ENCODE results near the gene FAM117B.
A peak's percentile ranks its signal among the peaks of the same experiment; 100 is the strongest.

The FAM117B gene

DNA sequence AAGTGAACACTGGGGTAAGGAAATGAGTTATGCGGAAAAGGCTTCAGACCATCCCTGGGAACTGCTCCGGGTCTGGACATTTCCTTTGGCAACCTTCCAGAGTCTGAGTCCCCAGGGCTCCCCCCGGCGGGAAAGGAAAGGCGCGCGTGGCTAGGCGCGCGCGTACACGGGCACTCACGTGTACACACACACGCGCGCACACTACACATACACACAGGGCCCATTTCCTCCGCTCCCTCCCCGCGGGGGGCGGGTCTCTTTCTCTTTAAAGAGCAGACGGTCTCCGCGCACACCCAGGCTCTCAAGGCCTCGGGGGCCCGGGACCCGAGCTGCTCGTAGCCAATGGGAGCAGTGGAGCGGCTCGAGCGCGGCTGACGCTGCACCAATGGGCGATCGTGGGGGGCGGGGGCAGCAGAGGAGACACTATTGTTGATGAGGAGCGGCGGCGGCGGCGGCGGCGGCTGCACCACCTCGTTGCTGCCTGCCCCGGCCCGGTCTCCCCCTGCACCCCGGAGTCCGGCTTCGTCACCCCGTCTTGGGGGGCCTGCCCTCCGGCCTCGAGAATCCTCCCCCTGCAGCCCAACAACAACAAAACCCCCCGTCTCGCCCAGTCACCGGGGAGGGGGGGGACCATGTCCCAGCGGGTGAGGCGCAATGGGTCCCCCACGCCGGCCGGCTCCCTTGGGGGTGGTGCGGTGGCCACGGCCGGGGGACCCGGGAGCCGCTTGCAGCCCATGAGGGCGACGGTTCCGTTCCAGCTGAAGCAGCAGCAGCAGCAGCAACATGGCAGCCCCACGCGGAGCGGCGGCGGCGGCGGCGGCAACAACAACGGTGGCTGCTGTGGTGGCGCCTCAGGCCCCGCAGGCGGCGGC is at the start of gene FAM117B:
TSS of gene FAM117B (plus strand) at position 414 of the 872 bp plus-strand sequence. CDS start at position 633, 219 bp downstream.
- Histone ChIP-seq H3K27ac (peak within 1 kb of the TSS; percentile 67 to 96 (median 88)), H3K4me3 (peak within 1 kb of the TSS; percentile 68 to 99 (median 98))

DNA sequence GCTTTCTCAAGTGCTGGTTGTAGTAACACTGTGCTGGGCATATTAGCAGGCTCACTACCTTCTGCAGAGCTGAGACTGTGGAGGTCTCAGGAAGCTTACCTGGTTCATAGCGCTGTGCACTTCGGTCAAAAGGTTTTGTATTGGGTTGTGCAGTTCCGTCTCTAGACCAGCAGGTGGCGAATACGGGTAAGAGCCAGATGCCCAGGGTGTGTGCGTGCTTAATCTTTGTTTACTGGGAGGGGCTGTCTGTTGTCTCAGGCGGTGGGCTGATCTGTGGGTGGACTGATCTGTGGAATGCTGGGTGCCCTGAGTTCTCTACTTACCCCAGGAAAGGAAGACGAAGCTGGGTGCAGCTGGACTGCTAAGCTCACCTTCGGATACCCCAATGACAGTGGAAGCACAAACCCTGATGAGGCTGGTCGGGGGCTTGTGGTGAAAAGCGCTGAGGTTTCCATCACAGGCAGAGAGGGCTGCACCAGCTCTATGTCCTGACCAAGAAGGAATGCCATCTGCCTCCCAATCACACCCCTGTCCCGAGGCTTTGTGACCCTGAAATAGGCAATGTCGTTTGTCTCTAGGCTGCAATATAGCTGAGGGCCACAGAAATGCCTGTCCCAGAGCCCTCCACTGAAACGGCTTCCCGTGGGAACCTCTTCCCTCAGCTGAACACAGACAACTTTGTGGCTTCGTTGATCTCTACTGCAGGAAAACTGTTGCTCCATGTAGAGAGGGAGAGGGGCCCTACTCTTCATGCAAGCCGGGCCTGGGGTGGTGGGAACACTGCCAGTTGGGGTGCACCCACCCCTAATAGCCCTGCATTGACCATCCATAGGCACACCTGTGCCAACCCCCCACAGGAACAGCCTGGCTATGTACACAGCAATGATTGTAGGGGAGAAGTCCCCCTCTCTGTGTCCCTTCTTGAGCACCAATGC is 45.9 kb upstream of the FAM117B start:
- Histone ChIP-seq H3K27ac (no peak overlapping the region), H3K4me3 (no peak overlapping the region)

DNA sequence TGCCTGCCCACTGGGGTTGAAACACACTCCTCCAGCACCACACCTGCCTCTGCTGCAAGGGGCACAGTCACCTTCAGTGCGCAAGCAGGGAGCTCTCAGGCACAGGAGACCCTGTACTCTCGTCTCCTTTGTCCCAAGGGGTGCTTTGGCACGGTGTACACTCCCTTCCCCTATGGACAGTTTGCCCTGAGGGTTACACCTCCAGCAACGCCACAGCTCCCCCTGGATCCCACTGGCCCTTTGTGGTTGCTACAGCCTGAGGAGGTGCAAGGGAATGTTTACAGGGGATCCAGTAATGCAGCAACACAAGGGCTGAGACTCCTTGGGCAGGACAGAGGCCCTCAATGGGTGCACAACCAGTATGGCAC is 45.2 kb upstream of the FAM117B start:
- Histone ChIP-seq H3K4me3 (no peak overlapping the region), H3K27ac (no peak overlapping the region)

DNA sequence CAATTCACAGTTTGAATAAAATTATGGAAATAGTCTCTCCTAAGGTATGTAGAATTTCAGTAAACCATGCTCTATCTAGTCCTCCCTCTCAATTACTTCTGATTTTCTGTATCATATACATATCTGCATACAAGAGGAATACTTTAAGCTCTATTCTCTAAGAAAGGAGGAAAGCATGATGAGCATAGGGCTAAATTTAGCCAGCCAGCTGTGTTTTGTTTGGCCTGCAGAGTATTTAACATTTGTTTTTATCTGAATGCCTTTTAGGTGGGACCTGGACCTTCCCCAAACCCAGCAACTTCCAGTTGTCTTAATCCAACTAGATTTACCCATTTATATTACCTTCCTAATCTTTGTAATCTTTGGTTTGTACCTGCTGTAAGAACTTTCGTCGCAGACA is 42.2 kb upstream of the FAM117B start:
- H3K4me3 ChIP-seq: no peak overlapping the region
- no peak overlapping the region for H3K27ac ChIP-seq

DNA sequence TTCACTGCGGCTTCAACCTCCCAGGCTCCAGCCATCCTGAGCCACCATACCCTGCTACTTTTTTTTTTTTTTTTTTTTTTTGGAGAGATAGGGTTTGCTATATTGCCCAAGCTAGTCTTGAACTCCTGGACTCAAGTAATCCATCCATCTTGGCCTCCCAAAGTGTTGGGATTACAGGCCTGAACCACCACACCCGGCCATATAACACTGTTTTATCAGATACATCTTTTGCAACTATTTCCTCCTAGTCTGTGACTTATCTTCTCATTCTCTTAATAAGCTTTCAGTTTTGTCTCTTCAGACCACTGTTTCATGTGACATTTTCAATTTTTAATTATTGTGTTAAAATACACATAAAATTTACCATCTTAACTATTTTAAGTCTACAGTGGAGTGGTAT is 35.7 kb upstream of the FAM117B start:
- no peak overlapping the region for H3K27ac ChIP-seq
- H3K4me3 ChIP-seq: no peak overlapping the region

DNA sequence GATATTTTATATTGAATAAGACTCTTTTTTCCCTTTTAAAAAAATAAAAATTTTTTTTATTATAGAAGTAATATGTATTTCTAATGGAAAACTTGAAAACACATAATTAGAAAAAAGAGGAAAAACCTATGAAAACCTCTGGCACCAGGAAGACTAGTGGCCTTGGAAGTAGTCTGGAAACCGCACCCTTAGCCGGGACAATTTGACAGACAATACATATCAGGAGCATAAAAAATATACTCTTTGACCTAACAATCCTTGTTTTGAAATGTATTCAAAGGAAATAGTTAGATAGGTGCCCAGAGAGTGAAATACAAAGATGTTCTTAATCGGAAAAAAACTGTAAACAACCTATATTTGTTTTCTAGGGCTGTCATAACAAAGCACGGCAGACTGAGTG is 34.9 kb upstream of the FAM117B start:
- Histone ChIP-seq H3K4me3 (no peak overlapping the region), H3K27ac (no peak overlapping the region)

DNA sequence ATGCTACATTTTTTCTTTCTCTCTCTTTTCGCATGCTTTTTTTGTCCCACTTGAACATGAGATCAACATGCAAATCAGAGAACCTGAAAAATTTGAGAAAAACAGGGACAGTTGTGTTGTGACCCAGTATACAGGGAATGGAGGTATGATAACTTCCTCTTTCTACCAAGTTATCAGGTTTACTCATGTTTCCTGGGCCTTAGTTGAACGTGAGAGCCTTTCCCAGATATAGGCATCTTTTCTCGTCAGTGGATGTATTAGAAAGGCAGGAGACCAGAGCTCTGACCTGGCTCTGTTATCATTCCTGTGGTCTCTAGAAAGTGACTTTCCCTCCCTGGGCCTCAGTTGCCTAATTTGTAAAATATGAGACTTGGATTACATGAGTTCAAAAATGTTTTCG is 30.1 kb upstream of the FAM117B start:
- no peak overlapping the region for H3K27ac ChIP-seq
- no peak overlapping the region for H3K4me3 ChIP-seq

DNA sequence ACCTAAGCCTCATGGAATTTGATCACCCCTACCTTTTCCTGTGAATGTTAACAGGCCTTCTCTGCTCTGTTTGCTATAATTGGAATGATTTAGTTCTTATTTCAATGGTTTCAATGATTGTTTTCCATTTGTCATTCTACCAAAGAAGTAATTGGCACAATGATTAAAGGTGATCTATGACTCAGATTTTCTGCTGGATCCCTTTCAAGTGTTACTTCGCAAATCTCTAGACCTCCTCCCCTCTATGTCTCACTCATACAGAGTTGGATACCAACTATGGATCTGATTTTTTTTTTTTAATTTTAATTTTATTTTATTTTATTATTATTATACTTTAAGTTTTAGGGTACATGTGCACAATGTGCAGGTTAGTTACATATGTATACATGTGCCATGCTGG is 29.6 kb upstream of the FAM117B start:
- H3K27ac ChIP-seq: no peak overlapping the region
- H3K4me3 ChIP-seq: no peak overlapping the region

DNA sequence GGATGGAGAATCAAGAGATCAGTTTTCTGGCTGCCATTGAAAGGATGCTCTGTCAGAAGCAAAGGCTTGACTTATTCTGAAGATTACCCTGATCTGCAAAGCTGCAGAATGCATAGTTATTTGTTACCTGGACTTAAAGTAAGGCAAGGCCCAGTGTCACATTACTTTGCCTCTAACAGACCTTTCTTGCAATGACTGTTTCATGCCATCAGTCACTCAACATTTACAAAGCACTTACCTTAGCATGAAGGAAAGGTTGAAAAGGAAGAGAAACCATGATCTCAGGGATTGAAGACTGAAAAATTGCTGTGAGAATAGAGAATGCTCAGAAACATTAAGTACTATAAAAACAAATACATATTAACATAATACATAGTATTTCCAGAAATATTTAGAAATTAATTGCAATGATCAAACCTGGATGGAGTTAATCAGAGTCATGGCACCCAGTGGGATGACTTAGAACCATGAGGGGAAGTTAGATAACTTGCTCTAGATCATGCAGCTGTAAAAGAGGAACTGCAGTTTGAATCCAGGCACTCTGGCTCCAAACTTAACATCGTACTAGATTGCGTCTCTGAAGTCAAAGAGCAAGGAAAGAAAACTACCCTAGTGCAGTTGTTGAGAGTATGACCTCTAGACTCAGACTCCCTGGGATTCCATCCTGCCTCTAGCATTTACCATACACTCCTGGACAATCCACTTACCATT is 26.5 kb upstream of the FAM117B start:
- peak overlapping the region in 2 of 21 experiments; percentile 35 to 37 for H3K27ac ChIP-seq

DNA sequence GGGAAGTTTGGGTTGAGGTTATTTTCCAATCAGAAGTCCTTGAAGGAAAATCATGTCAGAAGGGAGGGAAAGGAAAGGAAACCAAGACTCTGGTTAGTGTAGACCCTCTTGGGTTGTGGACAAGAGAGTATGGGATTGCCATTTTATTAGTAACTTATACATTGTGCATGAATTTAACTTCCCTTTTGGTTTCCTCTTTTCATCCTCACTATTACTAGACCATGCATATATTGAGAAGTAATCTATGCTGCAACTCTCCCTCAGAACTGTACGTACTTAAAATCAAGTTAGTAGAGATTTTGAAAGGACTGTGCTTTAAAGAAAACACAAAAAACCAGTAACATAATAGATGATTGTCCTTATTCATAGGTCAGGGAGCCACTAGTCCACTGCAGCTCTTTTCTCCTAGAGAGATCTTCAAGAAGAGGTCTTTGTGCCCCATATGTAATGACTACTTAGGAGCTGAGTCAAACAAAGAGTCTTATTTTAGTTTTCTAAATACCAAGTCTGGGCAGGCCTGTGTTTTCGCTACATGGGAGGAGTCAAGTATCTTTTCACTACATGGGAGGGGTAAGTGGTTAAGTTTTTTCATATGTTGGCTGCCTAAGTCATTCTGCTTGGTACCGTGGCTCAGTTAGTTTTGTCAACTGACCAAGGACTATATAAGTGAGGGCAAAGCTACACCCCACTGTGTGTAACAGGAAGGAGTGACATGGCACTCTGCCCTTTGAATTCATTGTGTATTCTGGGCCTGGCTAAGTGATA is 25.2 kb upstream of the FAM117B start:
- H3K4me3 ChIP-seq: no peak overlapping the region
- peak overlapping the region in 8 of 21 experiments; percentile 11 to 35 (median 28) for H3K27ac ChIP-seq

More for the DNA sequence above, 26.5 kb upstream of the FAM117B start:
- H3K4me3 ChIP-seq: no peak overlapping the region

DNA sequence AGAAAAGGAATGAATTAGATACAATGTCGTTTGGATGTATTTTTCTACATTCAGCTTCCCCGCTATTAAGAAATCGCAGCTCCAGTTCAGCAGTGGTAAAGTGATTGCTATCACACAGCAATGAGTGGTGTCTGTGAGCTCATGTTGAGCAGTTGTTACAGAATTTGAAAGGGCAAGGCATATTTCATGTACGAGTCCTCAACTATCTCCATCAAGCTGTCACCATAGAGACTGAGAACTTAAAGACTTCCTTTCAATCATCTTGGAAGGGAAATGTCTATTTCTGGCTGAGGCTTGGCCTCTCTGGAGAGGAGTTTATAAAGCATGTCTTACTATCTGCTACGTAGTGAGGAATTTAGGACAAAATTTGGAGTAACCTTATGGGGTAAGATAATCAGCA is 24.4 kb upstream of the FAM117B start:
- Histone ChIP-seq H3K27ac (peak overlapping the region in 2 of 21 experiments; percentile 24 to 32), H3K4me3 (no peak overlapping the region)

DNA sequence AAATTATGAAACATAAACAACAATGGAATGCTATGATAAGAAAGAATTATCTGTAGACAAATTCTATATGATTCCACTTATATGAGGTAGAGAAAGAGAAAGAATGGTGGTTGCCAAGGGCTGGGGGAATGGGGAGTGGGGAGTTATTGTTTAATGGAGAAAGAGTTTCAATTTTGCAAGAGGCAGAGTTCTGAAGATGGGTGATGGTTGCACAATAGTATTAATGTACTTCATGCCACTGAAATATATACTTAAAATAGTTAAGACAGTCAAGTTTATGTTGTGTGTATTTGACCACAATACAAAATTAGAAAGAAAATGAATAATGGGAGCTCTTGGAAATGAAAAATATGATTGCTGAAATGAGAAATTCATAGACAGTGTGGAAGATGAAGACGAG is 22.6 kb upstream of the FAM117B start:
- Histone ChIP-seq H3K4me3 (no peak overlapping the region), H3K27ac (no peak overlapping the region)

DNA sequence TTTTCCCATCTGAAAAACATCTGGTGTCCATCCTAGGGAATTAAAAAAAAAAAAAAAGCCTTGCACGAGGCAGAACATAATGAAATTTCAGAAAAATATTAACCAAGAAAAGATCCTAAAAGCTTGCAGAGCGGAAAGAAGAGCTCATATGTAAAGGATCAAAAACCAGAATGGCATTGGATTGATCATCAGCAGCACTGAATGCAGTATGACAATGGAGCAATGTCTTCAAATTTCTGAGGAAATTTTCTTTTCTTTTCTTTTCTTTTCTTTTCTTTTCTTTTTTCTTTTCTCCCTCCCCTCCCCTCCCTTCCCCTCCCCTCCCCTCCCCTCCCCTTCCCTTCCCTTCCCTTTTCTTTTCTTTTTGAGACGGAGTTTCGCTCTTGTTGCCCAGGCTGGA is 21.3 kb upstream of the FAM117B start:
- Histone ChIP-seq H3K27ac (no peak overlapping the region), H3K4me3 (no peak overlapping the region)

DNA sequence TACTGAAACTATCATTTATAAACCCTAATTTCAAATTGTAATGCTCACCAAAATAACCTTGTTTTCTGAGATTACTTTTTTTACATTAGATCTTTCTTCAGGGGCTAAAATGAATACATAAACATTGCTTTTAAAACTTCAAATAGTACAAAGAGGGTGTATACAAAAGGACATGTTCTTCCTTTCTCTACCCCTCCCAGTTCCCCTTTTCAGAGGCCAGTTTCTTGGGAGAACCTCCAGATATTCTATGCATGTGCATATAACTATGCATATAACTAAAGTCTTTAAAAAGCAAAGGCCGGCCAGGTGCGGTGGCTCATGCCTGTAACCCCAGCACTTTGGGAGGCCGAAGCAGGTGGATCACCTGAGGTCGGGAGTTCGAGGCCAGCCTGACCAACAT is 10.6 kb upstream of the FAM117B start:
- Histone ChIP-seq H3K4me3 (no peak overlapping the region), H3K27ac (no peak overlapping the region)

DNA sequence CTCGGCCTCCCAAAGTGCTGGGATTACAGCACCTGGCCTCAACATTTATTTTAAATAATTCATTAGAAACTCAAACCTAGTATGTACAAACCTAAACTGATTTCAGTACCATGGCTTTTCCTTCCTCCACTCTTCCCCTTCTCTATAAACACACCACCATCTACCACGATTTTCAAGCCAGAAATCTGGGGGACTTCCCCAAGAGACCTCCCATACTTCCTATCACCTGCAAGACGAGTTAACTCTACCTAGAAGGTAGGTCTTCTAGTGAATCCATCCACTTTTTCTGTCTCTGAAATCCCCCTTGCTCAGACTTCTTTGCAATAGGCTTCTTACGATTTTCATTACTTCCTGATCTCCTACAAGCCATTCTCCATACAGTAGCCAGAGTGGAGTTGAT is 7.7 kb upstream of the FAM117B start:
- H3K27ac ChIP-seq: no peak overlapping the region
- no peak overlapping the region for H3K4me3 ChIP-seq

DNA sequence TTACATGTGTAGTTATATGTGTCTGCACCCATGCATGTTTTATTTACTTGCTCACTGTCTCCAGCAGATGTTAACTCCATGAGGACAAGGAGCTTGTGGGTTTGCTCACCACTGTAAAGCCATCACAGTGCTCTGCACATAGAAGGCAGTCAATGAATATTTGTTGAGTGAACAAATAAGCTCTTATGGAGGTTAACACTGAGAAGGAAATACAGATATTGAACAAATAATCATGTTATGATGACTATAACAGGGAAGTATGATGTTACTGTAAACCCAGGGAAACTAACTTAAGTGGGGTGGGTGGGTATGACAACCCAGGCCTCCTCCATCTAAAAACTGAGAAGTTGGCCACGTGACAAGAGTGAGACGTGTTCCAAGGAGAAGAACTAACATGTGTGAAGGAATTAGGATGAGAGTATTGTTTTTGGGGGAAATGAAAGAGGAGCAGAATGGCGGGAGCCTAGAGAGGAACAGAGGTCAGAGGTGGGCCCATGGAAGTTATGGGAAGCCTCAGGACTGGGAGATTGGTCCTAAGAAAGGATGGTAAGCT is 6.0 kb upstream of the FAM117B start:
- H3K4me3 ChIP-seq: no peak overlapping the region
- no peak overlapping the region for H3K27ac ChIP-seq

DNA sequence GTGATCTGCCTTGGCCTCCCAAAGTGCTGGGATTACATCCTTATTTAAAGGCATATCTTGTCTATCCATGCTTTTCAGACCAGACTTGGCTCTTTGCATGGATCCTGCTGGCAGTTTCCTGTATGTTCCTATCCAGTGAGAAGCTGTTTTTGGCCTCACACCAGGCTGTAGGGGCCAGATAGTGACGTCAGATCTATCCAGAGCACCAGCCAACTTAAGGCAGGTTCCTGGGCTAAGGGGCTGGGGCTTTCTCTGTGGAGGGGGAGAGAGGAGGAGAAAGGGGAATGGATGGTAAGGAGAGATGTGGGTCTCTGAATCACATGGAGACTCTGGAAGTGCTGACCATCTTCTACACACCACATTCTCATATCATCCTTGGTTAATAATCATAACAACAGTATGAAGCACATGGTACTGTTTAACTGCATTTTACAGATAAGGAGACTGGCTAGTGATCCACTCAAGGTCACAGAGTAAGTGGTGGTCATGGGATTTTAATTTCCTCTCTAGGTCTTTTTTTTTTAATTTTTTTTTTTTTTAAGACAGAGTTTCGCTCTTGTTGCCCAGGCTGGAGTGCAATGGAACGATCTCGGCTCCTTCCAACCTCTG is 2.0 kb upstream of the FAM117B start:
- peak overlapping the region in 1 of 21 experiments; percentile 22 for H3K27ac ChIP-seq
- no peak overlapping the region for H3K4me3 ChIP-seq

DNA sequence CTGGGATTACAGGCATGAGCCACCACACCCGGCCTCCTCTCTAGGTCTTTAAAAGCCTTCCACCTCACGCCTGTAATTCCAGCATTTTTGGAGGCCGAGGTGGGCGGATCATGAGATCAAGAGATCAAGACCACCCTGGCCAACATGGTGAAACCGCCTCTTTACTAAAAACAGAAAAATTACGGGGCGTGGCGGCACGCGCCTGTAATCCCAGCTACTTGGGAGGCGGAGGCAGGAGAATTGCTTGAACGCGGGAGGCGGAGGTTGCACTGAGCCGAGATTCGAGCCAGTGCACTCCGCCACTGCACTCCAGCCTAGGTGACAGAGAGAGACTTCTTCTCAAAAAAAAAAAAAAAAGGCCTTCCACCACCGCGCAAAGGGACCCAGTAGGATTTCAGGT is 1.3 kb upstream of the FAM117B start:
- no peak overlapping the region for H3K4me3 ChIP-seq
- peak overlapping the region in 1 of 21 experiments; percentile 96 for H3K27ac ChIP-seq

Measured in skin epidermis (tissue), 12 donors.